Panc1 (cell line): ENCODE data around the gene KAZALD1. TPM values are rescaled to one million over a fixed set of nuclear protein-coding genes. Genes with fewer than 3 reads are reported as not detected.

Experiments
- ATAC-seq: fragments of 200-7000 bp; cut with Tn5 transposase; 2 replicates; pipeline ENCODE4 v1.9.1; 2020; ENCODE audit warnings: mild to moderate bottlenecking, moderate library complexity
- BruUV-seq: library from RNA; stranded (reverse); fragments of 400-500 nt; replicated peaks from 2 replicates; lab custom pipeline; 2021; lab: Mats Ljungman, UMichigan
- CTCF ChIA-PET: fragments of 300-600 bp; sonication (Branson Sonifier 250); formaldehyde crosslinking; loops from one replicate; lab custom pipeline; 2022; ENCODE audit warnings: antibody characterized with exemption; lab: Charles Lee
- POLR2A ChIA-PET: fragments of 300-600 bp; sonication (Branson Sonifier 250); formaldehyde crosslinking; loops from one replicate; lab custom pipeline; 2022; ENCODE audit warnings: antibody characterized with exemption; lab: Charles Lee
- DNase-seq: peaks from one replicate; pipeline ENCODE4 v3.0.0-alpha.2; 2010; ENCODE audit warnings: low read depth, low spot score
- H3K27ac ChIP-seq: 2 replicates; pipeline ENCODE4 v1.5.1; 2011; ENCODE audit warnings: mild to moderate bottlenecking, low read length, inconsistent platforms
- H3K27me3 ChIP-seq: fragments of 200-500 bp; sonication (Bioruptor generic); 2 replicates; pipeline ENCODE4 v1.6.0; 2014; ENCODE audit warnings: low read length, inconsistent platforms; ENCODE audit not compliant: control insufficient read depth, insufficient read depth
- H3K36me3 ChIP-seq: fragments of 200-500 bp; sonication (Bioruptor generic); 2 replicates; pipeline ENCODE4 v1.5.1; 2014; ENCODE audit warnings: inconsistent platforms, mild to moderate bottlenecking, low read length, moderate library complexity; ENCODE audit not compliant: control insufficient read depth, insufficient read depth
- H3K4me1 ChIP-seq: 2 replicates; pipeline ENCODE4 v1.5.1; 2011; ENCODE audit warnings: inconsistent platforms, mild to moderate bottlenecking, low read length, moderate library complexity; ENCODE audit not compliant: control insufficient read depth, insufficient read depth
- H3K4me3 ChIP-seq, 2 experiments: 2 replicates each; pipeline ENCODE4 v1.5.1; 2011 to 2012; ENCODE audit warnings: low read depth in 2 of 2, low read length in 2 of 2, mild to moderate bottlenecking in 2 of 2, inconsistent platforms in 1 of 2, moderate library complexity in 1 of 2
- H3K9me3 ChIP-seq: fragments of 200-500 bp; sonication (Bioruptor generic); 2 replicates; pipeline ENCODE4 v1.5.1; 2014; ENCODE audit warnings: low read depth, mild to moderate bottlenecking, inconsistent platforms, low read length, moderate library complexity; ENCODE audit not compliant: control insufficient read depth, insufficient read depth
- POLR2AphosphoS5 ChIP-seq: IDR thresholded peaks from 2 replicates; pipeline ENCODE4 v1.6.1; 2012; ENCODE audit warnings: mild to moderate bottlenecking, low read depth, low read length, moderate library complexity
- SIN3A ChIP-seq: IDR thresholded peaks from 2 replicates; pipeline ENCODE4 v1.6.1; 2012; ENCODE audit warnings: low read depth, mild to moderate bottlenecking, low read length, moderate library complexity, borderline replicate concordance; ENCODE audit not compliant: insufficient read depth
- TCF7L2 ChIP-seq: IDR thresholded peaks from 2 replicates; pipeline ENCODE4 v1.6.1; 2011; ENCODE audit warnings: mild to moderate bottlenecking, low read depth, low read length, inconsistent platforms
- in situ Hi-C: cut with HindIII; loops from 2 replicates; pipeline ENCODE4 v1.10.0; 2016; ENCODE audit warnings: low sequenced_read_pairs, low pct_unique_long_range_greater_than_20kb
- intact Hi-C: fragments of 100-400 bp; cut with micrococcal nuclease; formaldehyde crosslinking; loops from one replicate; pipeline ENCODE4 v1.10.0; 2022; ENCODE audit not compliant: unreplicated experiment
- total RNA-seq: library from RNA; stranded (reverse); gene quantifications from one replicate; pipeline ENCODE4 v1.2.1, GENCODE V29; 2021; ENCODE audit not compliant: unreplicated experiment
- TF ChIP-seq, protein P1 (sequence below): fragments of 450-650 bp; IDR thresholded peaks from 2 replicates; pipeline ENCODE4 v1.5.1; 2017; ENCODE audit warnings: mild to moderate bottlenecking
- TF ChIP-seq, protein P2 (sequence below), 2 experiments: IDR thresholded peaks; 2 replicates each; pipeline ENCODE4 v1.6.1; 2011 to 2012; ENCODE audit warnings: low read depth in 2 of 2, control low read depth in 1 of 2, low read length in 1 of 2, mild to moderate bottlenecking in 1 of 2, moderate library complexity in 1 of 2; ENCODE audit not compliant: insufficient read depth in 1 of 2

KAZALD1 gene
- total RNA-seq, 1 experiment from 2014 or later = 21.2 TPM

DNA sequence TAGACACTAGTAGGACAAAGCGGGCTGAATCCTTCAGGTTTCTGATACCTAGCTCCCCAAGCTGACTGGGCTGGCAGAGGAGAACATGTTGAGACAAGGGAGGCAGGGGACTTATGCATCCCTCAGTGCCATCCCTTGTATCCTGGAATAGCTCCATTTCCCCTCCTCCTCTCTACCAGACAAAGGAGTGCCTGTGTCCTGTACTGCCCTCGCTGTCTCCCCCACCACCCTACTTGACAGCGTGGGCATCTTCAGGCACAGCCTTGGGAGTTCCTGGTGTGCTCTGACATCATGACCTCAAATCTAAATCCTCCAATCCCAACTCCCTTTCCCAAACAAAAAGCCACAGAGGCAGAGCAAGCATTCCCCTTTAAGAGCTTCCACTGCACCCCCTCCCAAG is 21.7 kb upstream of the KAZALD1 start:
- no peak for DNase-seq
- POLR2A ChIA-PET = no interaction called here
- Histone ChIP-seq H3K27ac (no peak overlapping the region), H3K36me3 (no peaks in the 10 kb centered on the region), H3K4me3 (no peak overlapping the region), H3K27me3 (no peaks in the 10 kb centered on the region), H3K4me1 (peaks cover 21% of the 10 kb centered on the region), H3K9me3 (no peaks in the 10 kb centered on the region)
- TF ChIP-seq SIN3A (no peak), TCF7L2 (no peak), POLR2AphosphoS5 (no peak)
- TF ChIP-seq, protein P1, sequence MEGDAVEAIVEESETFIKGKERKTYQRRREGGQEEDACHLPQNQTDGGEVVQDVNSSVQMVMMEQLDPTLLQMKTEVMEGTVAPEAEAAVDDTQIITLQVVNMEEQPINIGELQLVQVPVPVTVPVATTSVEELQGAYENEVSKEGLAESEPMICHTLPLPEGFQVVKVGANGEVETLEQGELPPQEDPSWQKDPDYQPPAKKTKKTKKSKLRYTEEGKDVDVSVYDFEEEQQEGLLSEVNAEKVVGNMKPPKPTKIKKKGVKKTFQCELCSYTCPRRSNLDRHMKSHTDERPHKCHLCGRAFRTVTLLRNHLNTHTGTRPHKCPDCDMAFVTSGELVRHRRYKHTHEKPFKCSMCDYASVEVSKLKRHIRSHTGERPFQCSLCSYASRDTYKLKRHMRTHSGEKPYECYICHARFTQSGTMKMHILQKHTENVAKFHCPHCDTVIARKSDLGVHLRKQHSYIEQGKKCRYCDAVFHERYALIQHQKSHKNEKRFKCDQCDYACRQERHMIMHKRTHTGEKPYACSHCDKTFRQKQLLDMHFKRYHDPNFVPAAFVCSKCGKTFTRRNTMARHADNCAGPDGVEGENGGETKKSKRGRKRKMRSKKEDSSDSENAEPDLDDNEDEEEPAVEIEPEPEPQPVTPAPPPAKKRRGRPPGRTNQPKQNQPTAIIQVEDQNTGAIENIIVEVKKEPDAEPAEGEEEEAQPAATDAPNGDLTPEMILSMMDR = no peak
- TF ChIP-seq, protein P2, sequence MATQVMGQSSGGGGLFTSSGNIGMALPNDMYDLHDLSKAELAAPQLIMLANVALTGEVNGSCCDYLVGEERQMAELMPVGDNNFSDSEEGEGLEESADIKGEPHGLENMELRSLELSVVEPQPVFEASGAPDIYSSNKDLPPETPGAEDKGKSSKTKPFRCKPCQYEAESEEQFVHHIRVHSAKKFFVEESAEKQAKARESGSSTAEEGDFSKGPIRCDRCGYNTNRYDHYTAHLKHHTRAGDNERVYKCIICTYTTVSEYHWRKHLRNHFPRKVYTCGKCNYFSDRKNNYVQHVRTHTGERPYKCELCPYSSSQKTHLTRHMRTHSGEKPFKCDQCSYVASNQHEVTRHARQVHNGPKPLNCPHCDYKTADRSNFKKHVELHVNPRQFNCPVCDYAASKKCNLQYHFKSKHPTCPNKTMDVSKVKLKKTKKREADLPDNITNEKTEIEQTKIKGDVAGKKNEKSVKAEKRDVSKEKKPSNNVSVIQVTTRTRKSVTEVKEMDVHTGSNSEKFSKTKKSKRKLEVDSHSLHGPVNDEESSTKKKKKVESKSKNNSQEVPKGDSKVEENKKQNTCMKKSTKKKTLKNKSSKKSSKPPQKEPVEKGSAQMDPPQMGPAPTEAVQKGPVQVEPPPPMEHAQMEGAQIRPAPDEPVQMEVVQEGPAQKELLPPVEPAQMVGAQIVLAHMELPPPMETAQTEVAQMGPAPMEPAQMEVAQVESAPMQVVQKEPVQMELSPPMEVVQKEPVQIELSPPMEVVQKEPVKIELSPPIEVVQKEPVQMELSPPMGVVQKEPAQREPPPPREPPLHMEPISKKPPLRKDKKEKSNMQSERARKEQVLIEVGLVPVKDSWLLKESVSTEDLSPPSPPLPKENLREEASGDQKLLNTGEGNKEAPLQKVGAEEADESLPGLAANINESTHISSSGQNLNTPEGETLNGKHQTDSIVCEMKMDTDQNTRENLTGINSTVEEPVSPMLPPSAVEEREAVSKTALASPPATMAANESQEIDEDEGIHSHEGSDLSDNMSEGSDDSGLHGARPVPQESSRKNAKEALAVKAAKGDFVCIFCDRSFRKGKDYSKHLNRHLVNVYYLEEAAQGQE (IDR thresholded peaks at IDR 0.05; ENCODE audit: insufficient read depth in 1 of 2, low read depth in 2 of 2, low read length in 1 of 2) = no peak
- intact Hi-C loops (loop anchor here (10.0 kb wide), 1 partner anchor 105 kb away; no protein-coding TSS in a partner anchor), in situ Hi-C loops (no loop called here)
- CTCF ChIA-PET = interaction anchor here (0.6 to 4.6 kb wide), 3 partner anchors 11 to 102 kb away, joined by 4 to 49 read pairs (median 37); no protein-coding TSS in a partner anchor
- no peak for ATAC-seq
- BruUV-seq = no TSS peak

DNA sequence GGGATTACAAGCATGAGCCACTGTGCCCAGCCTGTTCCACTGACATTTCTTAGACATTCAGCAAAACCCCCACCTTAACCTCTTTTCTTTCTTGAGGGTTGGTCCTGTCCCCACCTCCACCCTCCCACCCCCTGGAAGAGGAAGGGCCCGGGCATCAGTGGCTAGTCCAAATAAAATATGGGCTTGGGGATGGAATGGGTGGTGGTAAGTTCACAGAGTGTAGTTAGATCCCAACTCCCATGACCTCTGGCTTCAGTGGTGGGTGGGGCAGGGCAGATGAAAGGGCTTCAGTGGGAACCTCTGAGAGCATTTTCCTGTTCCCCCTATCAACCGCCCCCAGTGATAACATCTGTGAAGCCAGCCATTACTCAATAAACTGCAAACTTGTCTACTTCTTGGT is 20.9 kb upstream of the KAZALD1 start:
- in situ Hi-C loops (no loop called here), intact Hi-C loops (loop anchor here (10.0 kb wide), 1 partner anchor 104 kb away; no protein-coding TSS in a partner anchor)
- CTCF ChIA-PET = interaction anchor here (0.6 to 4.6 kb wide), 18 partner anchors 9 to 275 kb away, joined by 3 to 49 read pairs (median 10); no protein-coding TSS in a partner anchor
- POLR2A ChIA-PET = interaction anchor here (0.7 kb wide), 1 partner anchor 453 kb away, joined by 17 read pairs; no protein-coding TSS in a partner anchor
- H3K4me1 ChIP-seq = peaks cover 21% of the 10 kb centered on the region
- no peaks in the 10 kb centered on the region for H3K27me3 ChIP-seq
- TF ChIP-seq, protein P1 = no peak
- TF ChIP-seq TCF7L2 = no peak
- no peak for TF ChIP-seq POLR2AphosphoS5
- no peak for TF ChIP-seq SIN3A
- TF ChIP-seq, protein P2 (IDR thresholded peaks at IDR 0.05; ENCODE audit: insufficient read depth in 1 of 2, low read depth in 2 of 2, low read length in 1 of 2) = no peak
- no TSS peak for BruUV-seq
- H3K4me3 ChIP-seq = no peak overlapping the region
- ATAC-seq (no peak; the same call in 1 of the 2 replicates), DNase-seq (no peak)
- H3K27ac ChIP-seq = no peak overlapping the region
- H3K36me3 ChIP-seq = no peaks in the 10 kb centered on the region
- no peaks in the 10 kb centered on the region for H3K9me3 ChIP-seq
